B cell (primary cell): ENCODE measurements around the gene PLXNA3. TPM values are rescaled to one million over a fixed set of nuclear protein-coding genes. Genes with fewer than 3 reads are reported as not detected.

Experiments used
- ATAC-seq: fragments of 200-7000 bp; cut with Tn5 transposase; one replicate; pipeline ENCODE4 v1.10.0; 2021; ENCODE audit warnings: low read depth, mild to moderate bottlenecking, moderate number of reproducible peaks, moderate library complexity
- CTCF ChIA-PET: fragments of 350-600 bp; sonication (Branson Sonifier 250); formaldehyde crosslinking; loops from one replicate; lab custom pipeline; 2021; ENCODE audit warnings: antibody characterized with exemption, inconsistent platforms; lab: Charles Lee
- POLR2A ChIA-PET: fragments of 350-600 bp; sonication (Branson Sonifier 250); formaldehyde crosslinking; loops from one replicate; lab custom pipeline; 2021; ENCODE audit warnings: antibody characterized with exemption; lab: Charles Lee
- DNase-seq: peaks from one replicate; pipeline ENCODE4 v3.0.0; 2013
- H2AFZ ChIP-seq: 2 replicates; pipeline ENCODE4 v1.6.1; 2012; ENCODE audit warnings: mild to moderate bottlenecking, low read depth, low read length; ENCODE audit not compliant: insufficient read depth, poor library complexity, severe bottlenecking
- H3K27ac ChIP-seq, 2 donors: 1 replicate in 1 of 2; 2 replicates in 1 of 2; pipeline ENCODE4 v1.5.1; 2012 to 2013; ENCODE audit warnings: low read length in 2 of 2, mild to moderate bottlenecking in 2 of 2, moderate library complexity in 1 of 2
- H3K27me3 ChIP-seq, 4 experiments: fragments of 200-600 bp in 1 of 4; sonication (generic) in 1 of 4; replicated peaks in 1 of 4; 1 replicate in 2 of 4; 2 replicates in 2 of 4; pipeline versions ENCODE4 v1.6.1 to v1.7.0; 2013 to 2016; ENCODE audit warnings: low read length in 3 of 4, mild to moderate bottlenecking in 2 of 4, mixed read lengths in 1 of 4, moderate library complexity in 1 of 4; ENCODE audit not compliant: insufficient read depth in 4 of 4, control insufficient read depth in 3 of 4; ENCODE audit errors: control extremely low read depth in 1 of 4
- H3K36me3 ChIP-seq, 2 experiments: replicated peaks in 1 of 2; 1 replicate in 1 of 2; 2 replicates in 1 of 2; pipeline versions ENCODE4 v1.6.1 to v1.7.1; 2013; ENCODE audit warnings: low read length in 1 of 2; ENCODE audit not compliant: insufficient read depth in 2 of 2, control insufficient read depth in 1 of 2; ENCODE audit errors: control extremely low read depth in 1 of 2, extremely low read depth in 1 of 2
- H3K4me1 ChIP-seq, 2 donors: fragments of 200-600 bp in 1 of 2; sonication (generic) in 1 of 2; 1 replicate in 1 of 2; 2 replicates in 1 of 2; pipeline versions ENCODE4 v1.5.1 to v1.6.1; 2013 to 2017; ENCODE audit warnings: low read length in 2 of 2; ENCODE audit not compliant: control insufficient read depth in 2 of 2, insufficient read depth in 2 of 2
- H3K4me2 ChIP-seq: replicated peaks from 2 replicates; pipeline ENCODE3; 2012; ENCODE audit warnings: mild to moderate bottlenecking, low read depth, low read length; ENCODE audit not compliant: poor library complexity, severe bottlenecking
- H3K4me3 ChIP-seq, 5 experiments: fragments of 200-600 bp in 1 of 5; sonication (generic) in 1 of 5; 1 replicate in 3 of 5; 2 replicates in 2 of 5; pipeline versions ENCODE4 v1.5.1 to v1.7.0; 2011 to 2016; ENCODE audit warnings: low read length in 4 of 5, mild to moderate bottlenecking in 4 of 5, low read depth in 2 of 5, control low read depth in 1 of 5, moderate library complexity in 1 of 5; ENCODE audit not compliant: insufficient read depth in 1 of 5; ENCODE audit errors: control extremely low read depth in 1 of 5, extremely low read depth in 1 of 5
- H3K79me2 ChIP-seq: fragments of 200-600 bp; sonication (generic); one replicate; pipeline ENCODE4 v1.6.0; 2016; ENCODE audit warnings: low read length; ENCODE audit not compliant: control insufficient read depth, insufficient read depth
- H3K9ac ChIP-seq: fragments of 200-600 bp; sonication (generic); 2 replicates; pipeline ENCODE4 v1.6.1; 2017; ENCODE audit warnings: mild to moderate bottlenecking, low read length, moderate library complexity
- H3K9me3 ChIP-seq, 3 donors: one replicate each; pipeline versions ENCODE4 v1.6.1 to v1.7.1; 2013; ENCODE audit warnings: low read length in 2 of 3; ENCODE audit not compliant: control insufficient read depth in 2 of 3, insufficient read depth in 1 of 3; ENCODE audit errors: control extremely low read depth in 1 of 3
- H4K20me1 ChIP-seq: 2 replicates; pipeline ENCODE4 v1.6.0; 2012; ENCODE audit warnings: mild to moderate bottlenecking, low read length; ENCODE audit not compliant: insufficient read depth, control insufficient read depth, poor library complexity, severe bottlenecking
- H3K27ac Mint-ChIP-seq: one replicate; pipeline ENCODE4 v1.8.0; 2021; ENCODE audit warnings: mixed read lengths
- H3K27me3 Mint-ChIP-seq: one replicate; pipeline ENCODE4 v1.8.0; 2021; ENCODE audit warnings: mixed read lengths
- H3K4me1 Mint-ChIP-seq: one replicate; pipeline ENCODE4 v1.8.0; 2021; ENCODE audit warnings: mixed read lengths
- H3K4me3 Mint-ChIP-seq: one replicate; pipeline ENCODE4 v1.8.0; 2021; ENCODE audit warnings: mixed read lengths
- H3K9me3 Mint-ChIP-seq: one replicate; pipeline ENCODE4 v1.8.0; 2022; ENCODE audit warnings: mixed read lengths; ENCODE audit not compliant: insufficient read depth
- EZH2 ChIP-seq: IDR thresholded peaks from 2 replicates; pipeline ENCODE4 v1.6.1; 2012; ENCODE audit warnings: borderline replicate concordance, low read depth, mild to moderate bottlenecking, moderate library complexity, low read length; ENCODE audit not compliant: insufficient read depth, poor library complexity, severe bottlenecking
- WGBS: methylation state at CpG from one replicate; pipeline ENCODE4 v1.1.5; 2013; ENCODE audit warnings: missing lambda C conversion rate; ENCODE audit not compliant: insufficient coverage; 5-methylcytosine and 5-hydroxymethylcytosine counted together
- intact Hi-C: fragments of 100-400 bp; cut with micrococcal nuclease; formaldehyde crosslinking; loops from one replicate; pipeline ENCODE4 v1.10.0; 2022
- polyA plus RNA-seq: library from polyadenylated mRNA; depleted of rRNA; stranded (reverse); fragments of >200 nt; gene quantifications from 2 replicates; pipeline ENCODE4 v1.2.3, GENCODE V29; 2012
- total RNA-seq, 2 donors: library from RNA; stranded (reverse); fragments of 120-200 nt in 1 of 2; gene quantifications; 1 replicate in 1 of 2; 2 replicates in 1 of 2; pipeline versions ENCODE4 v1.2.3 to v1.2.4, GENCODE V29; 2013 to 2022
- TF ChIP-seq, protein P1 (sequence below): fragments of 200-600 bp; IDR thresholded peaks from one replicate; pipeline ENCODE4 v1.8.0; 2022; ENCODE audit warnings: antibody characterized with exemption, mild to moderate bottlenecking

PLXNA3 gene
- total and polyA plus RNA-seq, 2 donors (not counting 1 experiment from before 2014, with no cell fraction given) = 68.6 to 114 TPM

GRCh38 chrX:154428176-154429171 is 29.6 kb upstream of the PLXNA3 start, which contains the start of gene ATP6AP1:
TSS of gene ATP6AP1 (plus strand) at chrX:154428677. CDS start at chrX:154428693, 16 bp downstream.
- intact Hi-C loops = loop anchor here (1.0 kb wide), 2 partner anchors 8 to 29 kb away; no protein-coding TSS in a partner anchor
- Histone ChIP-seq H3K27ac (peak within 1 kb of the TSS; percentile 50 to 72), H3K9ac (peak within 1 kb of the TSS; percentile 81), H3K27me3 (no peaks in the 10 kb centered on the region), H3K4me3 (peak within 1 kb of the TSS in 4 of 5 experiments; percentile 55 to 72 (median 63)), H4K20me1 (no peaks in the 10 kb centered on the region), H3K79me2 (peaks cover 9% of the 10 kb centered on the region), H2AFZ (peak within 1 kb of the TSS; percentile 84), H3K9me3 (no peaks in the 10 kb centered on the region), H3K4me1 (peaks cover 6 to 15% of the 10 kb centered on the region in 2 donors), H3K4me2 (peak within 1 kb of the TSS; percentile 76), H3K36me3 (peaks cover 0 to 8% of the 10 kb centered on the region in 2 experiments)
- TF ChIP-seq, protein P1, sequence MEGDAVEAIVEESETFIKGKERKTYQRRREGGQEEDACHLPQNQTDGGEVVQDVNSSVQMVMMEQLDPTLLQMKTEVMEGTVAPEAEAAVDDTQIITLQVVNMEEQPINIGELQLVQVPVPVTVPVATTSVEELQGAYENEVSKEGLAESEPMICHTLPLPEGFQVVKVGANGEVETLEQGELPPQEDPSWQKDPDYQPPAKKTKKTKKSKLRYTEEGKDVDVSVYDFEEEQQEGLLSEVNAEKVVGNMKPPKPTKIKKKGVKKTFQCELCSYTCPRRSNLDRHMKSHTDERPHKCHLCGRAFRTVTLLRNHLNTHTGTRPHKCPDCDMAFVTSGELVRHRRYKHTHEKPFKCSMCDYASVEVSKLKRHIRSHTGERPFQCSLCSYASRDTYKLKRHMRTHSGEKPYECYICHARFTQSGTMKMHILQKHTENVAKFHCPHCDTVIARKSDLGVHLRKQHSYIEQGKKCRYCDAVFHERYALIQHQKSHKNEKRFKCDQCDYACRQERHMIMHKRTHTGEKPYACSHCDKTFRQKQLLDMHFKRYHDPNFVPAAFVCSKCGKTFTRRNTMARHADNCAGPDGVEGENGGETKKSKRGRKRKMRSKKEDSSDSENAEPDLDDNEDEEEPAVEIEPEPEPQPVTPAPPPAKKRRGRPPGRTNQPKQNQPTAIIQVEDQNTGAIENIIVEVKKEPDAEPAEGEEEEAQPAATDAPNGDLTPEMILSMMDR = no peak
- TF ChIP-seq EZH2 = no peak
- H3K9me3 Mint-ChIP-seq = no peaks in the 10 kb centered on the region
- peaks cover 23% of the 10 kb centered on the region for H3K4me1 Mint-ChIP-seq
- peak within 1 kb of the TSS; percentile 87 for H3K4me3 Mint-ChIP-seq
- peak; percentile 89 for DNase-seq
- H3K27ac Mint-ChIP-seq = peak within 1 kb of the TSS; percentile 87
- no peaks in the 10 kb centered on the region for H3K27me3 Mint-ChIP-seq
- CTCF ChIA-PET = interaction anchor here (0.9 to 1.2 kb wide), 3 partner anchors 17 to 58 kb away, joined by 3 to 4 read pairs (median 4); partner anchors contain the start of genes TAFAZZIN and UBL4A
- ATAC-seq = peak; percentile 97
- WGBS = under 1% methylated on average over 51 of the region's 87 CpGs
- POLR2A ChIA-PET = interaction anchor here (0.6 to 1.7 kb wide), 7 partner anchors 16 to 63 kb away, joined by 3 to 7 read pairs (median 3); partner anchors contain the start of gene RPL10
